NK-92 (cell line): ENCODE results near the gene SPDYE2B.
"Not testable (repeated sequence)": the region's sequence is repeated elsewhere in the genome, so short reads cannot be mapped to it uniquely, and the experiment has no call there.

Experiments
- DNase-seq: peaks from one replicate; lab custom pipeline; 2025; ENCODE audit not compliant: unreplicated experiment; lab: John Stamatoyannopoulos, UW

The SPDYE2B gene

DNA sequence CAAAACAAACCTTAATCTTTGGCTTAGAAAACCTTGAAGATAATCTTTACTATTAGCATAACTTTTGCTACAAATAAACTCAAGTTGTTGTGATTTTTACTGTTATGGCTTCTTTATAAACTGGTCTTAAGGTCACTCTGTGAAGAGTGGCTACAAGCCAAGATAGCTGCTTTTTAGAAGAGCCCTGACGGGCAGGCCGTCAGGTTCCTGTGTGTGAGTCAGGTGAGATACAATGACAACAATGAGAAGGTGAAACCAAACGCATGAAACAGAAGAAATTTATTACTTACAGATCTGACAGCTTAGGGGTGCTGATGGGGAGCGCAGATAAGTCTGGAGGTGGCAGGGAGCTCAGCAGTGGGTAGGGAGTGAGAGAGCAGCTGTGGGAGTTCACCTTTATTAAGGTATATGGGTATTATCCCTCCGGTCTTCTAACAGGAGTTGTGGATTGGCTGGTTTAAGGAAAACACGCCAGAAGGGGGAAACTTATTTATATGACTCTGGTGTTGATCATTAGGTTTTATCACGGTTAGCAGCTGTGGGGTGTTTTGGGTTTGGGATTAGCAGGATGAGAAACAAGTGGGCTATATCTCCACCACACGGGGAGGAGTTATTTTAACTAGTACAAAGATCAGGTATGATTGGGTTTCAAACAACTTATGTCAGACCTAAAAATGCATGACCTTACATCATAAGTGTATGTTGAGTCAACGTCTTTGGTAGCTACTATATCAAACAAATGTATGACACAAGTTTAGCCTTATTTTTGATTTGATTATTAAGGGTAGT is 49.0 kb downstream of the SPDYE2B start:
- not testable (repeated sequence) for DNase-seq
